ENCODE data around the gene MEF2C. TPM values are rescaled to one million over a fixed set of nuclear protein-coding genes. Genes with fewer than 3 reads are reported as not detected.

Gene MEF2C
- total and polyA plus RNA-seq, 2 of the 13 experiments (the other 11 are each of a cell fraction or from before 2014, with no cell fraction given), result 0.02 TPM; not detected in 1

GRCh38 chr5:88804444-88804843 is 78.5 kb downstream of the MEF2C start:
- intact Hi-C loops (cut with micrococcal nuclease; ENCODE audit: unreplicated experiment) (no loop called here), in situ Hi-C loops (cut with HindIII; ENCODE audit: extremely low pct_ligation_motif_present, low pct_unique_long_range_greater_than_20kb) (no loop called here)
- no TSS peak for BruUV-seq (replicated peaks)
- DNase-seq (ENCODE audit: low spot score) (no peak), FAIRE-seq (no peak), ATAC-seq (no peak)
- Histone ChIP-seq H3K79me2 (ENCODE audit: insufficient read depth, low read length) (no peaks in the 10 kb centered on the region), H3K9me3 (ENCODE audit: low read length) (no peaks in the 10 kb centered on the region), H3K27ac (ENCODE audit: extremely low read length, insufficient read depth, low read length) (no peak overlapping the region), H3K4me3 (replicated peaks in 1 of 3; ENCODE audit: insufficient read depth in 1 of 3, low read depth in 2 of 3, low read length in 3 of 3) (no peak overlapping the region), H3K4me2 (ENCODE audit: low read depth, low read length) (no peak overlapping the region), H3K4me1 (ENCODE audit: insufficient read depth, low read length) (no peaks in the 10 kb centered on the region), H3K9ac (ENCODE audit: insufficient read depth, low read depth, low read length) (no peak overlapping the region), H3K36me3 (replicated peaks in 1 of 2; ENCODE audit: control insufficient read depth in 1 of 2, insufficient read depth in 2 of 2, low read length in 2 of 2) (no peaks in the 10 kb centered on the region), H3K27me3 (ENCODE audit: control insufficient read depth in 1 of 2, insufficient read depth in 2 of 2, low read length in 2 of 2) (no peaks in the 10 kb centered on the region), H2AFZ (ENCODE audit: low read length) (no peak overlapping the region), H4K20me1 (ENCODE audit: insufficient read depth, low read length) (no peaks in the 10 kb centered on the region)
- ChIA-PET CTCF (ENCODE audit: low intra/inter-chr PET ratio, low total read pairs) (no interaction called here), POLR2A (no interaction called here)
- 26% methylated on average over 9 of the region's 11 CpGs for WGBS (ENCODE audit: low lambda C conversion rate)
- TF ChIP-seq BCLAF1 (IDR thresholded peaks at IDR 0.05) (no peak), ZBTB20 (CRISPR knock-in tag; IDR thresholded peaks at IDR 0.05; ENCODE audit: borderline replicate concordance, low read depth) (no peak), CREB1 (IDR thresholded peaks at IDR 0.05) (no peak), CREB1 (CRISPR knock-in tag; IDR thresholded peaks at IDR 0.05) (no peak), NFATC3 (CRISPR knock-in tag; IDR thresholded peaks at IDR 0.05) (no peak), DNMT3B (CRISPR knock-in tag; conservative IDR thresholded peaks at IDR 0.05) (no peak), NFKBIZ (CRISPR knock-in tag; IDR thresholded peaks at IDR 0.05) (no peak), DBP (CRISPR knock-in tag; IDR thresholded peaks at IDR 0.05; ENCODE audit: not compliant biosample characterization) (no peak)
